ENCODE results near the gene CDK15. TPM values are rescaled to one million over a fixed set of nuclear protein-coding genes. Genes with fewer than 3 reads are reported as not detected.

CDK15 gene
- total RNA-seq, 1 donor from 2014 or later, result 0.21 TPM

DNA sequence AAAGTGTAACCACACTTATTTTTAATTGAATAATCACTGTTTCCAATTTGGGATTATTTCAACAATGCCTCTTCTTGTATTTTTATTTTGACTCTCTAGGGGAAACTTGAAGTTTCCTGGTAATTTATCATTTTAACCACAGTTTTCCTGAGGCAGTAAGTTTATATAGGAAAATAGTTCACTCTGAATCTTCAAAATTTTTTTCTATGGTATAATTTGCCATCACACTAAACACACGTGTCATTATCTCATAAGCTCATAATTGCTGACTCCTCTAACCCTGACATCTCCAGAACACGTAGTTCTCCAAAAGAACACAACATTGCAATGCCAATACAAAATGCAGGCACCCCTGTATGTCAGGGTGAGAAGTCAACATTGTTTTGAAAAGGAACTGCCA lies 125.1 kb downstream of the CDK15 start:
- peaks cover 47% of the 10 kb centered on the region for H3K4me1 Mint-ChIP-seq
- TF ChIP-seq EZH2 (IDR thresholded peaks at IDR 0.05) (no peak), CTCF (IDR thresholded peaks at IDR 0.05) (no peak), EZH2phosphoT487 (IDR thresholded peaks at IDR 0.05) (no peak)
- no peak overlapping the region for H3K4me2 ChIP-seq
- H3K4me3 ChIP-seq, result no peak overlapping the region
- H3K9me3 Mint-ChIP-seq, result peaks cover 9% of the 10 kb centered on the region
- no peak overlapping the region for H2AFZ ChIP-seq (replicated peaks)
- H3K27ac Mint-ChIP-seq, result no peak overlapping the region
- no peaks in the 10 kb centered on the region for H3K36me3 ChIP-seq
- peaks cover 40% of the 10 kb centered on the region for H3F3A ChIP-seq (ENCODE audit: low read depth)
- H3K9me3 ChIP-seq (ENCODE audit: low read depth), result no peaks in the 10 kb centered on the region
- no peaks in the 10 kb centered on the region for H3K79me2 ChIP-seq (ENCODE audit: low read depth)
- H4K20me1 ChIP-seq (ENCODE audit: low read depth), result peaks cover 17% of the 10 kb centered on the region
- peaks cover 27% of the 10 kb centered on the region for H3K4me1 ChIP-seq
- H3K27me3 Mint-ChIP-seq (ENCODE audit: insufficient read depth, low read depth), result peaks cover 19% of the 10 kb centered on the region
- no peak overlapping the region for H3K9ac ChIP-seq
- DNase-seq (ENCODE audit: low spot score), result no peak
- peaks cover 15% of the 10 kb centered on the region for H3K27me3 ChIP-seq
- no peak overlapping the region for H3K27ac ChIP-seq
- no peaks in the 10 kb centered on the region for H3K36me3 Mint-ChIP-seq
- H3K4me3 Mint-ChIP-seq, result no peak overlapping the region

DNA sequence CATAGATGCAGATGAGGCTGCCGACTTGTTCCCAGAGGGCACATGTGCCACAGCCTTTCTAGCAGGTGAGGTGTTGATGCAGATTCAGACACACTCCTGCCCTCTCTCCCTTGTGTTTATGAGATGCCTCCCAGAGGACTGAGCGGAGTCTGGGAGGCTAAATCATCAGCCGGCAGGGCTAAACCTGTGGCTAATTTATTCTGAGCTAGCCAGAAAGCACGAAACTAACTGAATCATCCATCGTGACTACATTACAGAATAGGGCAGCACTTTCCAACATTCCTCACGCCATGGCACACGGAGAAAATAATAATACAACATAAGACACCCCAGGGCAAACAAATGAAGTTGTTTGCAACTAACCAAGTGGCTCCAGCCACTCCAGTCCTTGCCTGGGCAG lies 125.6 kb downstream of the CDK15 start:
- Histone ChIP-seq H3K27me3 (peaks cover 15% of the 10 kb centered on the region), H3F3A (ENCODE audit: low read depth) (peaks cover 40% of the 10 kb centered on the region), H2AFZ (replicated peaks) (no peak overlapping the region), H3K4me3 (no peak overlapping the region), H3K36me3 (no peaks in the 10 kb centered on the region), H3K9me3 (ENCODE audit: low read depth) (no peaks in the 10 kb centered on the region), H3K27ac (no peak overlapping the region), H3K4me2 (no peak overlapping the region), H4K20me1 (ENCODE audit: low read depth) (peaks cover 17% of the 10 kb centered on the region), H3K9ac (no peak overlapping the region), H3K4me1 (peaks cover 27% of the 10 kb centered on the region), H3K79me2 (ENCODE audit: low read depth) (no peaks in the 10 kb centered on the region)
- Mint-ChIP-seq H3K27ac (no peak overlapping the region), H3K36me3 (no peaks in the 10 kb centered on the region), H3K27me3 (ENCODE audit: insufficient read depth, low read depth) (peaks cover 15% of the 10 kb centered on the region), H3K4me1 (peaks cover 44% of the 10 kb centered on the region), H3K4me3 (no peak overlapping the region), H3K9me3 (peaks cover 13% of the 10 kb centered on the region)
- no peak for TF ChIP-seq EZH2phosphoT487 (IDR thresholded peaks at IDR 0.05)
- TF ChIP-seq CTCF (IDR thresholded peaks at IDR 0.05), result no peak
- TF ChIP-seq EZH2 (IDR thresholded peaks at IDR 0.05), result no peak
- no peak for DNase-seq (ENCODE audit: low spot score)

GRCh38 chr2:201932511-201932910 lies 126.2 kb downstream of the CDK15 start:
- Histone ChIP-seq H3K27me3 (peaks cover 15% of the 10 kb centered on the region), H3K4me1 (peaks cover 31% of the 10 kb centered on the region), H3K36me3 (no peaks in the 10 kb centered on the region), H4K20me1 (ENCODE audit: low read depth) (peaks cover 17% of the 10 kb centered on the region), H3K27ac (no peak overlapping the region), H3K4me2 (peak overlapping the region; percentile 72), H3K79me2 (ENCODE audit: low read depth) (no peaks in the 10 kb centered on the region), H2AFZ (replicated peaks) (no peak overlapping the region), H3K4me3 (no peak overlapping the region), H3K9ac (no peak overlapping the region), H3F3A (ENCODE audit: low read depth) (peaks cover 43% of the 10 kb centered on the region), H3K9me3 (ENCODE audit: low read depth) (no peaks in the 10 kb centered on the region)
- no peak overlapping the region for H3K27ac Mint-ChIP-seq
- H3K4me3 Mint-ChIP-seq, result peak overlapping the region; percentile 24
- H3K27me3 Mint-ChIP-seq (ENCODE audit: insufficient read depth, low read depth), result peaks cover 15% of the 10 kb centered on the region
- H3K36me3 Mint-ChIP-seq, result no peaks in the 10 kb centered on the region
- peaks cover 44% of the 10 kb centered on the region for H3K4me1 Mint-ChIP-seq
- peak; percentile 55 for TF ChIP-seq EZH2phosphoT487 (IDR thresholded peaks at IDR 0.05)
- TF ChIP-seq EZH2 (IDR thresholded peaks at IDR 0.05), result no peak
- TF ChIP-seq CTCF (IDR thresholded peaks at IDR 0.05), result no peak
- H3K9me3 Mint-ChIP-seq, result peaks cover 15% of the 10 kb centered on the region
- DNase-seq (ENCODE audit: low spot score), result peak; percentile 69

All from neural progenitor cell (in vitro differentiated cells).